ENCODE measurements around the gene B9D1. TPM values are rescaled to one million over a fixed set of nuclear protein-coding genes. Genes with fewer than 3 reads are reported as not detected.

Gene B9D1
- total and polyA plus RNA-seq, 2 of the 13 experiments (the other 11 are each of a cell fraction or from before 2014, with no cell fraction given), result 27.7 to 31.1 TPM

DNA sequence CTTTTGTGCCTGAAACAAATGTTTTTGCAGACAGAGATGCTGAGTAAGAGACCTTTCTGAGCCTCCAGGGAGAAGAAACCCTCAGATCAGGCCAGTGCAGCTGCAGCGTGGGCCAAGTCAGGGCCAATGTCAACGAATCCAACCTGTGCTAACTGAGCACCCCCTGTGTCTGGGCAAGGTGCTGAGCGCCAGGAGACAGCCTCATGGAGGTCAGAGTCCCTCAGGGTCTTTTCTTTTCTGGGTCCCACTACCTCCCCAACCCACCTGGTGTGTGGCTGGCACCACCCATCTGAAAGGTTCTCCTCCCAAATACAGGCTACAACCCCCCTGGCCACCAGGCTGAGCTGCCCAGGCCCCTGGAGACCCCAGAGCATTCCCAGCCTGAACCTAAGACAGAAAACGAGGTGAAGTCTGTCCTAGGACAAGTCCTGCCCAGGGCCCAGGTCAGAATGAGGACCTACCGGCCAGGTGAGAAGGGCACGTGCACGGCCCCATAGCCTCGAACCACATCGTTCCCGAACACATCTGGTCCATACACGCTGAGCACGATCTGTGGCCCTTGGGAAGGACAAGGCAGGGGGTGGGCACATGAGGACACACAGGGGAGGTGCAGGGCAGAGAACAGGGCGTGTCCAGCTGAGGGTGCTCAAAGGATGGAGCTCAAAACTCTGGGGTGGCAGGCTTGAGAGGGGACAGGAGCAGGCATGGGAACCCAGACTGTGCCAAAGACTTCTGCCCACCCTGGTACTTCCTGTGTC, 15.0 kb downstream of the B9D1 start:
- Histone ChIP-seq H3K4me2 (ENCODE audit: low read depth, low read length) (peak overlapping the region; percentile 25; the same call in 1 of the 2 replicates), H3K4me1 (ENCODE audit: insufficient read depth, low read length) (peaks cover 45% of the 10 kb centered on the region), H3K36me3 (replicated peaks in 1 of 2; ENCODE audit: control insufficient read depth in 1 of 2, insufficient read depth in 2 of 2, low read length in 2 of 2) (peaks cover 0 to 1% of the 10 kb centered on the region in 2 experiments; a peak in 2 of 5 replicates), H2AFZ (ENCODE audit: low read length) (no peak overlapping the region), H3K27ac (ENCODE audit: extremely low read length, insufficient read depth, low read length) (peak overlapping the region; percentile 73), H4K20me1 (ENCODE audit: insufficient read depth, low read length) (no peaks in the 10 kb centered on the region), H3K27me3 (ENCODE audit: control insufficient read depth in 1 of 2, insufficient read depth in 2 of 2, low read length in 2 of 2) (no peaks in the 10 kb centered on the region), H3K4me3 (replicated peaks in 1 of 3; ENCODE audit: insufficient read depth in 1 of 3, low read depth in 2 of 3, low read length in 3 of 3) (no peak overlapping the region), H3K79me2 (ENCODE audit: insufficient read depth, low read length) (no peaks in the 10 kb centered on the region), H3K9ac (ENCODE audit: insufficient read depth, low read depth, low read length) (peak overlapping the region; percentile 54), H3K9me3 (ENCODE audit: low read length) (no peaks in the 10 kb centered on the region)
- FAIRE-seq (no peak), DNase-seq (ENCODE audit: low spot score) (no peak), ATAC-seq (peak; percentile 10)
- CTCF ChIA-PET (ENCODE audit: low intra/inter-chr PET ratio, low total read pairs), result no interaction called here
- in situ Hi-C loops (cut with HindIII; ENCODE audit: extremely low pct_ligation_motif_present, low pct_unique_long_range_greater_than_20kb), result no loop called here
- POLR2A ChIA-PET, result interaction anchor here (0.9 to 3.4 kb wide), 4 partner anchors 10 to 29 kb away, joined by 3 to 26 read pairs (median 3); no protein-coding TSS in a partner anchor
- BruUV-seq (replicated peaks), result no TSS peak
- intact Hi-C loops (cut with micrococcal nuclease; ENCODE audit: unreplicated experiment), result no loop called here
- WGBS (ENCODE audit: low lambda C conversion rate), result 60% methylated on average over 4 of the region's 13 CpGs
- TF ChIP-seq ZNF672 (CRISPR knock-in tag; IDR thresholded peaks at IDR 0.05) (no peak), TCF7 (IDR thresholded peaks at IDR 0.05; ENCODE audit: low read depth) (no peak), SNAI1 (CRISPR knock-in tag; IDR thresholded peaks at IDR 0.05; ENCODE audit: borderline replicate concordance) (no peak), POGZ (CRISPR knock-in tag; IDR thresholded peaks at IDR 0.05) (no peak), ZFX (CRISPR knock-in tag; IDR thresholded peaks at IDR 0.05; ENCODE audit: low read depth) (0 out of 2 replicates have a peak, but pooled peaks have one; percentile 17), YEATS4 (CRISPR knock-in tag; IDR thresholded peaks at IDR 0.05; ENCODE audit: borderline replicate concordance) (no peak), ZNF83 (CRISPR knock-in tag; IDR thresholded peaks at IDR 0.05; ENCODE audit: borderline replicate concordance) (no peak), NFE2L1 (CRISPR knock-in tag; IDR thresholded peaks at IDR 0.05; ENCODE audit: borderline replicate concordance) (peak; percentile 3; the same call in 1 of the 2 replicates), SPEN (CRISPR knock-in tag; IDR thresholded peaks at IDR 0.05; ENCODE audit: low read depth) (no peak), PITX1 (CRISPR knock-in tag; IDR thresholded peaks at IDR 0.05) (no peak), ZNF577 (CRISPR knock-in tag; IDR thresholded peaks at IDR 0.05; ENCODE audit: borderline replicate concordance, low read depth) (no peak)
- TF ChIP-seq, protein P1, sequence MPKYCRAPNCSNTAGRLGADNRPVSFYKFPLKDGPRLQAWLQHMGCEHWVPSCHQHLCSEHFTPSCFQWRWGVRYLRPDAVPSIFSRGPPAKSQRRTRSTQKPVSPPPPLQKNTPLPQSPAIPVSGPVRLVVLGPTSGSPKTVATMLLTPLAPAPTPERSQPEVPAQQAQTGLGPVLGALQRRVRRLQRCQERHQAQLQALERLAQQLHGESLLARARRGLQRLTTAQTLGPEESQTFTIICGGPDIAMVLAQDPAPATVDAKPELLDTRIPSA (CRISPR knock-in tag; IDR thresholded peaks at IDR 0.05; ENCODE audit: borderline replicate concordance), result no peak
- TF ChIP-seq, protein P2, sequence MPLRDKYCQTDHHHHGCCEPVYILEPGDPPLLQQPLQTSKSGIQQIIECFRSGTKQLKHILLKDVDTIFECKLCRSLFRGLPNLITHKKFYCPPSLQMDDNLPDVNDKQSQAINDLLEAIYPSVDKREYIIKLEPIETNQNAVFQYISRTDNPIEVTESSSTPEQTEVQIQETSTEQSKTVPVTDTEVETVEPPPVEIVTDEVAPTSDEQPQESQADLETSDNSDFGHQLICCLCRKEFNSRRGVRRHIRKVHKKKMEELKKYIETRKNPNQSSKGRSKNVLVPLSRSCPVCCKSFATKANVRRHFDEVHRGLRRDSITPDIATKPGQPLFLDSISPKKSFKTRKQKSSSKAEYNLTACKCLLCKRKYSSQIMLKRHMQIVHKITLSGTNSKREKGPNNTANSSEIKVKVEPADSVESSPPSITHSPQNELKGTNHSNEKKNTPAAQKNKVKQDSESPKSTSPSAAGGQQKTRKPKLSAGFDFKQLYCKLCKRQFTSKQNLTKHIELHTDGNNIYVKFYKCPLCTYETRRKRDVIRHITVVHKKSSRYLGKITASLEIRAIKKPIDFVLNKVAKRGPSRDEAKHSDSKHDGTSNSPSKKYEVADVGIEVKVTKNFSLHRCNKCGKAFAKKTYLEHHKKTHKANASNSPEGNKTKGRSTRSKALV (CRISPR knock-in tag; IDR thresholded peaks at IDR 0.05), result no peak
- TF ChIP-seq, protein P3, sequence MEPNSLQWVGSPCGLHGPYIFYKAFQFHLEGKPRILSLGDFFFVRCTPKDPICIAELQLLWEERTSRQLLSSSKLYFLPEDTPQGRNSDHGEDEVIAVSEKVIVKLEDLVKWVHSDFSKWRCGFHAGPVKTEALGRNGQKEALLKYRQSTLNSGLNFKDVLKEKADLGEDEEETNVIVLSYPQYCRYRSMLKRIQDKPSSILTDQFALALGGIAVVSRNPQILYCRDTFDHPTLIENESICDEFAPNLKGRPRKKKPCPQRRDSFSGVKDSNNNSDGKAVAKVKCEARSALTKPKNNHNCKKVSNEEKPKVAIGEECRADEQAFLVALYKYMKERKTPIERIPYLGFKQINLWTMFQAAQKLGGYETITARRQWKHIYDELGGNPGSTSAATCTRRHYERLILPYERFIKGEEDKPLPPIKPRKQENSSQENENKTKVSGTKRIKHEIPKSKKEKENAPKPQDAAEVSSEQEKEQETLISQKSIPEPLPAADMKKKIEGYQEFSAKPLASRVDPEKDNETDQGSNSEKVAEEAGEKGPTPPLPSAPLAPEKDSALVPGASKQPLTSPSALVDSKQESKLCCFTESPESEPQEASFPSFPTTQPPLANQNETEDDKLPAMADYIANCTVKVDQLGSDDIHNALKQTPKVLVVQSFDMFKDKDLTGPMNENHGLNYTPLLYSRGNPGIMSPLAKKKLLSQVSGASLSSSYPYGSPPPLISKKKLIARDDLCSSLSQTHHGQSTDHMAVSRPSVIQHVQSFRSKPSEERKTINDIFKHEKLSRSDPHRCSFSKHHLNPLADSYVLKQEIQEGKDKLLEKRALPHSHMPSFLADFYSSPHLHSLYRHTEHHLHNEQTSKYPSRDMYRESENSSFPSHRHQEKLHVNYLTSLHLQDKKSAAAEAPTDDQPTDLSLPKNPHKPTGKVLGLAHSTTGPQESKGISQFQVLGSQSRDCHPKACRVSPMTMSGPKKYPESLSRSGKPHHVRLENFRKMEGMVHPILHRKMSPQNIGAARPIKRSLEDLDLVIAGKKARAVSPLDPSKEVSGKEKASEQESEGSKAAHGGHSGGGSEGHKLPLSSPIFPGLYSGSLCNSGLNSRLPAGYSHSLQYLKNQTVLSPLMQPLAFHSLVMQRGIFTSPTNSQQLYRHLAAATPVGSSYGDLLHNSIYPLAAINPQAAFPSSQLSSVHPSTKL (CRISPR knock-in tag; IDR thresholded peaks at IDR 0.05), result no peak
- TF ChIP-seq, protein P4, sequence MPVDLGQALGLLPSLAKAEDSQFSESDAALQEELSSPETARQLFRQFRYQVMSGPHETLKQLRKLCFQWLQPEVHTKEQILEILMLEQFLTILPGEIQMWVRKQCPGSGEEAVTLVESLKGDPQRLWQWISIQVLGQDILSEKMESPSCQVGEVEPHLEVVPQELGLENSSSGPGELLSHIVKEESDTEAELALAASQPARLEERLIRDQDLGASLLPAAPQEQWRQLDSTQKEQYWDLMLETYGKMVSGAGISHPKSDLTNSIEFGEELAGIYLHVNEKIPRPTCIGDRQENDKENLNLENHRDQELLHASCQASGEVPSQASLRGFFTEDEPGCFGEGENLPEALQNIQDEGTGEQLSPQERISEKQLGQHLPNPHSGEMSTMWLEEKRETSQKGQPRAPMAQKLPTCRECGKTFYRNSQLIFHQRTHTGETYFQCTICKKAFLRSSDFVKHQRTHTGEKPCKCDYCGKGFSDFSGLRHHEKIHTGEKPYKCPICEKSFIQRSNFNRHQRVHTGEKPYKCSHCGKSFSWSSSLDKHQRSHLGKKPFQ (CRISPR knock-in tag; IDR thresholded peaks at IDR 0.05; ENCODE audit: insufficient replicate concordance), result no peak
